Measurements from ENCODE around the gene SCLY.

The SCLY gene

DNA sequence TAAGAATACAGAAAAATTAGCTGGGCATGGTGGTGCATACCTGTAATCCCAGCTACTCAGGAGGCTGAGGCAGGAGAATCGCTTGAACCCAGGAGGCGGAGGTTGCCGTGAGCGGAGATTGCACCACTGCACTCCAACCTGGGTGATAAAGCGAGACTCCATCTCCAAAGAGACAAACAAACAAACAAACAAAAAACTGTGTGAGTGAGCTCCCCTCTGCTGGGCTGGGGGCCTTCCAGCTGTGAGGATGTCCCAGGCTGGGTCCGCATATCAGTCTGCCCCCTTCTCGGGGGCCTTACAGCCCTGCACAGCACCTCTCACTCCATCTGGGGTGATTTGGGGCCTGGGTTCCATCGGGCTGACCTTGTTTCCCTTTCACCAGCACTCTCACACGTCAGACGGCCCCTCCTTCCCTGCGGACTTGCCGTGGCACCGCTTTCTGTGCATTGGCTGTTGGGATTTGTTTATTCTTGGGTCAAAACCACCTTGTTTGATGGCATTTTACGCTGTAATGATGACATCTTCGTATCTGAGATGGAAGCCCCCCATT is 74.9 kb downstream of the SCLY start:
- Histone ChIP-seq H3K27me3 (no peaks in the 10 kb centered on the region), H3K4me1 (peaks cover 10% of the 10 kb centered on the region), H3K36me3 (no peaks in the 10 kb centered on the region), H3K4me3 (ENCODE audit: low read depth, low read length) (no peak overlapping the region), H3K9me3 (no peaks in the 10 kb centered on the region)
- DNase-seq: no peak
- TF ChIP-seq, protein P1, sequence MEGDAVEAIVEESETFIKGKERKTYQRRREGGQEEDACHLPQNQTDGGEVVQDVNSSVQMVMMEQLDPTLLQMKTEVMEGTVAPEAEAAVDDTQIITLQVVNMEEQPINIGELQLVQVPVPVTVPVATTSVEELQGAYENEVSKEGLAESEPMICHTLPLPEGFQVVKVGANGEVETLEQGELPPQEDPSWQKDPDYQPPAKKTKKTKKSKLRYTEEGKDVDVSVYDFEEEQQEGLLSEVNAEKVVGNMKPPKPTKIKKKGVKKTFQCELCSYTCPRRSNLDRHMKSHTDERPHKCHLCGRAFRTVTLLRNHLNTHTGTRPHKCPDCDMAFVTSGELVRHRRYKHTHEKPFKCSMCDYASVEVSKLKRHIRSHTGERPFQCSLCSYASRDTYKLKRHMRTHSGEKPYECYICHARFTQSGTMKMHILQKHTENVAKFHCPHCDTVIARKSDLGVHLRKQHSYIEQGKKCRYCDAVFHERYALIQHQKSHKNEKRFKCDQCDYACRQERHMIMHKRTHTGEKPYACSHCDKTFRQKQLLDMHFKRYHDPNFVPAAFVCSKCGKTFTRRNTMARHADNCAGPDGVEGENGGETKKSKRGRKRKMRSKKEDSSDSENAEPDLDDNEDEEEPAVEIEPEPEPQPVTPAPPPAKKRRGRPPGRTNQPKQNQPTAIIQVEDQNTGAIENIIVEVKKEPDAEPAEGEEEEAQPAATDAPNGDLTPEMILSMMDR (IDR thresholded peaks at IDR 0.05; ENCODE audit: low read depth, low read length): no peak

DNA sequence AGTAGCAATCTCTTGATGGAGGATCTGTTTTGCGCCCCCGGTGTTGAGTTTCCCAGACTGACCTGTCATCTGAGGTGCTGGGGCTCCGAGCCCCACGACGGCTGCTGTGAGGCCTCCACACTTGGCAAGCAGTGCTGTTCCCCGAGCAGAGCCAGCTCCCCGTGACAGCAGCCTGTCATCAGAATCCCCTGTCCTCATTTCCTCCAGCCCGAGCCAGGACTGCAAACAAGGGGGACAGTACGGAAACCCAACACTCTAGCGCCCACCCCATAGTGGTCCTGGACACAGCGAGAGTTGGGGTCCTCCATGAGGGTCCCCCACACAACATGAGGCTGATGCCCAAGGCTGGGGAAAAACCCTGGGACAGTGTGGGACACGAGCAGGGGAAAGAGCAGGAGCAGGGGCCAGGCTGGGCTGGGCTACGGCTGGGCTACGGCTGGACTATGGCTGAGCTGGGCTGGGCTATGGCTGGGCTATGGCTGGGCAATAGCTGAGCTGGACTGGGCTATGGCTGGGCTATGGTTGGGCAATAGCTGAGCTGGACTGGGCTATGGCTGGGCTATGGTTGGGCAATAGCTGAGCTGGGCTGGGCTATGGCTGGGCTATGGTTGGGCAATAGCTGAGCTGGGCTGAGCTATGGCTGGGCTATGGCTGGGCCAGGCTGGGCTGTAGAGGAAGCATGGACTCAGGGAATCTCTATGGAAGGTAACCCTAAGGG is 76.2 kb downstream of the SCLY start:
- Histone ChIP-seq H3K36me3 (no peaks in the 10 kb centered on the region), H3K9me3 (no peaks in the 10 kb centered on the region), H3K4me1 (peaks cover 10% of the 10 kb centered on the region), H3K27me3 (no peaks in the 10 kb centered on the region), H3K4me3 (ENCODE audit: low read depth, low read length) (no peak overlapping the region)
- DNase-seq: no peak
- TF ChIP-seq, protein P1 (IDR thresholded peaks at IDR 0.05; ENCODE audit: low read depth, low read length): no peak

DNA sequence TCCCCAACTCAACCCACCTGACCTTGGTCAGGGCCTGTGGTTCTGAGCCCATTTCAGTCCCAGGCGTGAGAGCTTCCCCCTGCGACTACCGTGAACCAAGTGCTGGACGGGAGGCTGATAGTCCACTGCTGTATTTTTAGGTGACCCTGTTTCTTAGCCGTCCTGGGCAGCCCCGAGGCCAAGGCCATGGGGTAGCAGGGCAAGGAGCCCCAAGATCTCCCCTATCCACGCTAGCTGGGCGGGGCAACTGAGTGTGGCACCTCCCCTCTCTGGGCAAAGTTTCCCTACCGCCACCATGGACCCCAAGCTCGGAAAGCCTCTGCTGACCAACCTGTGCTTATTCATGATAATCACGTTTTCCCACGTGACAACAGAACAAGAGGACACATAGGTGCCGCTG is 77.1 kb downstream of the SCLY start:
- no peaks in the 10 kb centered on the region for H3K27me3 ChIP-seq
- peaks cover 10% of the 10 kb centered on the region for H3K4me1 ChIP-seq
- H3K36me3 ChIP-seq: no peaks in the 10 kb centered on the region
- H3K4me3 ChIP-seq (ENCODE audit: low read depth, low read length): no peak overlapping the region
- TF ChIP-seq, protein P1 (IDR thresholded peaks at IDR 0.05; ENCODE audit: low read depth, low read length): no peak
- DNase-seq: no peak
- H3K9me3 ChIP-seq: no peaks in the 10 kb centered on the region

DNA sequence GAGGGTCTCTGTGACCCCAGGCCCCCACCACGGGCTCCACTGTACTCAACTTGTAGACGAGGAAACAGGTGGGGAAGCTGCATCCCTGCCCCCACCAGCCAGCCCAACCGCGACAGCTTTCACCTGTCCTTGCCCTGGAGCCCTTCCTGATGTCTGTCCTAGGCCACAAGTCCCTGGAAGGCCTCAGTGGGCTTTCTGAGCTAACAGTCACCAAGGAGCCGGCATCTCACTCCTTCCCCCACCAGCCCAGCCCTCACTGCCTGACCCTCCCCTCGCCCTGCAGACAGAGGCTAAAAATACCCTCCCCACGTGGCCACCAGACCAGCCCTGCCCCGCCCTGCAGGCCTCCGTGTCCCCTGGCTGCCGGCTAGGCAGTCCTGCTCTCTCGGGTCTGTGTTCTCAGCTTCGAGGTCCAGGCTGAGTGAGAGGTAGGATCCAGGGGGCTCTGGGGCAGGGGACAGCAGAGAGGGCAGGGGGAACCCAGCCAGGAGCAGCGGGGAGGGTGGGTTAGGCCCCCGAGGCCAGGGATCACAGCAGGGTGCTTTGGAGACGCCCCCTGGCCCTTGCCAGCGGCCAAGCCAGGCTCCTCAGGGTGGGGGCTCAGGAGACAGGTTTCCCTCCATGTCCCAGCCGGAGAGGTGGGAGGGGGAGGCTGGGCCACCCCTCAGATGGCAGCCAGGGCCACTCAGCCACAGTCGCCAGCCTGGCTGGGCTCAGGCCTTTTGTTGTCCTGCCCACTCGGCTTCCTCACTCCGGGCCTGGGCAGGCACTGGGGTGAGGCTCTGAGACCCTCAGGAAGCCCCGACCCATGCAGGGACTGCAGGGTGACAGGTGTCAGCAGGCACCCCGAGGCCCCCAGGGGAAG is 77.8 kb downstream of the SCLY start, which contains the start of gene KLHL30:
KLHL30 (plus strand) TSS at position 338 of the 865 bp plus-strand sequence. CDS start 2,087 bp downstream, outside the sequence.
- no peaks in the 10 kb centered on the region for H3K27me3 ChIP-seq
- no peaks in the 10 kb centered on the region for H3K9me3 ChIP-seq
- H3K4me1 ChIP-seq: peaks cover 10% of the 10 kb centered on the region
- no peaks in the 10 kb centered on the region for H3K36me3 ChIP-seq
- no peak for DNase-seq
- no peak within 1 kb of the TSS for H3K4me3 ChIP-seq (ENCODE audit: low read depth, low read length)
- TF ChIP-seq, protein P1 (IDR thresholded peaks at IDR 0.05; ENCODE audit: low read depth, low read length): no peak

DNA sequence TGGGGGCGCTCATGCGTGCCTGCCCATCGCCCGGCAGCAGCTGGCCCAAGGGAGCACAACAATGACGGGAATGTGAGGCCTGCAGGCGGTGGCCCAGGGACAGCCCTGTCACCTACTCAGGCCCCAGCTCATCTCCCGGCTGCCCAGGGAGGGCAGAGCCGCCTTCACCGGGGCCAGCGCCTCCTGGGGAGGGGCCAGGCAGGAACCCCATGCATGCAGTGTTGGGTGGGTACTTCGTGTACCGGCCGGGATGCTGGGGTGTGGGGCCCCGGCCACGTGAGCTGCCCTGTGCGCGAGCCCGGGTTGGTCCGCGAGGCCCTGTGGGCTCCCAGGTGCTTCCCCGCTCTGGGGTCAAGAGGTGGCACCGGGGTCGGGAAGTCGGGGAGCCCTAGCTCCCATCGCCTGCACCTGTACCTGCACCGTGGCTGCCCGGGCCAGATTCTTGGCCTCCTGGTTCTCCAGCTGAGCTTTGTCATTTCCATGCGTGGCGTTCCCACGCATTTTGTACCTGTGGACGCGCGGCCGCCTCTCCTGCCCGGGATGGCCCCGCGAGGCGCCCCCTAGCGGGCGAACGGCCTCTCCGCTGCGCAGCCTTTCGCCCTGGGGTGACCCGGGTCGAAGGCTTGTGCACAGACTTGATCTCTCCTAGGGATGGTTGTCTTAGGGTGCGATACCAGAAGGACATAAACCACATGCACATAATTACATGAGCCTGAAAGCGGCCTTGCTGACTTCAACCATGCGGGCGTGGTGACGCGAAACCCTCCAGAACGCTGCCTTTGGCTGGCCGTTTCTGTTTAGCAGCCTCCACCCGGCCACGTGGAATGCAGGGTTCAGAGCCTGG is 78.6 kb downstream of the SCLY start:
- H3K4me1 ChIP-seq: peaks cover 10% of the 10 kb centered on the region
- H3K9me3 ChIP-seq: no peaks in the 10 kb centered on the region
- no peaks in the 10 kb centered on the region for H3K36me3 ChIP-seq
- TF ChIP-seq, protein P1 (IDR thresholded peaks at IDR 0.05; ENCODE audit: low read depth, low read length): peak; percentile 17; the same call in 1 of the 2 replicates
- no peak overlapping the region for H3K4me3 ChIP-seq (ENCODE audit: low read depth, low read length)
- no peaks in the 10 kb centered on the region for H3K27me3 ChIP-seq
- DNase-seq: no peak
